ENCODE results near the gene NDUFAF5.

NDUFAF5 gene

GRCh38 chr20:13868331-13868730, 83.5 kb downstream of the NDUFAF5 start:
- DNase-seq (ENCODE audit: low read depth in 3 of 3, low spot score in 1 of 3), result no peak

DNA sequence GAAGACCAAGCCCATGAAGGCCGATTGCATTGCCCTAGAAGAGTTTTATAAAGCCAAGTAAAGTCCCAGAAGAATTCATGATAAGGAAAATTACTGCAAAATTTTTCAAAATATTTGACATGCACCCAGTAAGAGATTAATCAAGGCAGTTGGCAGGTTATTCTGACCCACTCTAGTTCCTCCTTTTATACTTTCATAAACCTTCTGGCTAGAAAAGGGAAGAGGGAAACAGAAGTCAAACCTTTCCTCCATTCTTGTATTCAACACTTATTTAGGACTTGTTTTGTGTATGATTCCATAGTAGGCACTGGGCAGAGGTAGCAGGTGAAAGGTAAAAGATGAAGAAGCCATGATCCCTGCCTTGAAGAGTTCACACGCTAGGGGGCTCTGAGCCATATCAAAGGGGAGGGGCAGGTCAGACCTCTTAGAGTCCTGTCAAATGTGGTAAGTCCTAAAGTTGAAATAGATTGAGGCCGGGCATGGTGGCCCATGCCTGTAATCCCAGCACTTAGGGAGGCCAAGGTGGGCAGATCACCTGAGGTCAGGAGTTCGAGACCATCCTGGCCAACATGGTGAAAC, 85.4 kb downstream of the NDUFAF5 start:
- DNase-seq (ENCODE audit: low read depth in 3 of 3, low spot score in 1 of 3), result no peak
